ELR (cell line): ENCODE data around the gene IL5.

Experiments
- DNase-seq: peaks from one replicate; pipeline ENCODE4 v3.0.0-alpha.2; 2015; ENCODE audit warnings: low read depth

The IL5 gene

GRCh38 chr5:132498152-132498551, 45.2 kb downstream of the IL5 start:
- DNase-seq, result peak; percentile 61

GRCh38 chr5:132497488-132497997, 45.8 kb downstream of the IL5 start:
- peak; percentile 97 for DNase-seq

GRCh38 chr5:132496631-132497487, 46.5 kb downstream of the IL5 start:
- DNase-seq, result peak; percentile 91

- DNase-seq, result peak; percentile 87
These were observed 47.1 kb downstream of the IL5 start for GRCh38 chr5:132496191-132496630.

- DNase-seq, result peak; percentile 89
These were observed 47.6 kb downstream of the IL5 start for GRCh38 chr5:132495667-132496190.

- DNase-seq, result no peak
These were observed 49.5 kb downstream of the IL5 start for GRCh38 chr5:132493821-132494220.

GRCh38 chr5:132493241-132493640, 50.1 kb downstream of the IL5 start:
- no peak for DNase-seq

GRCh38 chr5:132492386-132493125, 50.8 kb downstream of the IL5 start:
- no peak for DNase-seq
